WTC11 (cell line): ENCODE measurements around the gene CRACDL. TPM values are rescaled to one million over a fixed set of nuclear protein-coding genes. Genes with fewer than 3 reads are reported as not detected.

Experiments
- ATAC-seq: fragments of 200-7000 bp; cut with Tn5 transposase; 2 replicates; pipeline ENCODE4 v1.10.0; 2021; ENCODE audit warnings: mild to moderate bottlenecking, moderate library complexity
- CTCF ChIA-PET: fragments of 300-600 bp; sonication (Branson Sonifier 250); formaldehyde crosslinking; loops from one replicate; lab custom pipeline; 2021; ENCODE audit warnings: antibody characterized with exemption; lab: Charles Lee
- POLR2A ChIA-PET: fragments of 350-600 bp; sonication (Branson Sonifier 250); formaldehyde crosslinking; loops from one replicate; lab custom pipeline; 2021; ENCODE audit warnings: antibody characterized with exemption; lab: Charles Lee
- DNase-seq: peaks from one replicate; pipeline ENCODE4 v3.0.0; 2021; ENCODE audit warnings: low spot score
- H3K27ac Mint-ChIP-seq: 2 replicates; pipeline ENCODE4 v1.8.0; 2021; ENCODE audit warnings: mixed read lengths
- H3K27me3 Mint-ChIP-seq: 2 replicates; pipeline ENCODE4 v1.8.0; 2021; ENCODE audit warnings: low read depth, mild to moderate bottlenecking, moderate library complexity, mixed read lengths
- H3K36me3 Mint-ChIP-seq: 2 replicates; pipeline ENCODE4 v1.8.0; 2021; ENCODE audit warnings: mixed read lengths
- H3K4me1 Mint-ChIP-seq: 2 replicates; pipeline ENCODE4 v1.8.0; 2022; ENCODE audit warnings: mixed read lengths
- H3K4me3 Mint-ChIP-seq: 2 replicates; pipeline ENCODE4 v1.8.0; 2021; ENCODE audit warnings: mild to moderate bottlenecking, moderate library complexity, mixed read lengths
- H3K9me3 Mint-ChIP-seq: 2 replicates; pipeline ENCODE4 v1.8.0; 2021; ENCODE audit warnings: mixed read lengths
- AR ChIP-seq: fragments of 250-450 bp; sonication (Bioruptor Pico); IDR thresholded peaks from 2 replicates; pipeline ENCODE4 v1.9.0; 2021; ENCODE audit warnings: mild to moderate bottlenecking
- CTCF ChIP-seq: fragments of 200-600 bp; IDR thresholded peaks from 2 replicates; pipeline ENCODE4 v1.8.0; 2022; ENCODE audit warnings: antibody characterized with exemption
- ELF4 ChIP-seq: sonication (generic); formaldehyde crosslinking; IDR thresholded peaks from 2 replicates; pipeline ENCODE4 v1.8.1; 2022; ENCODE audit warnings: low read depth, mild to moderate bottlenecking, moderate library complexity, missing genetic modification reagents
- ERG ChIP-seq: fragments of 250-450 bp; sonication (Bioruptor Pico); IDR thresholded peaks from 2 replicates; pipeline ENCODE4 v1.8.0; 2021; ENCODE audit warnings: mild to moderate bottlenecking
- ESRRA ChIP-seq: sonication (generic); formaldehyde crosslinking; IDR thresholded peaks from 2 replicates; pipeline ENCODE4 v1.8.1; 2022; ENCODE audit warnings: mild to moderate bottlenecking, missing genetic modification reagents, borderline replicate concordance
- IRF1 ChIP-seq: sonication (generic); formaldehyde crosslinking; IDR thresholded peaks from 2 replicates; pipeline ENCODE4 v1.8.0; 2023; ENCODE audit warnings: missing genetic modification reagents
- IRF2 ChIP-seq: sonication (generic); formaldehyde crosslinking; IDR thresholded peaks from 2 replicates; pipeline ENCODE4 v1.8.0; 2022; ENCODE audit warnings: low read depth, missing genetic modification reagents, borderline replicate concordance
- MYBL2 ChIP-seq: sonication (generic); formaldehyde crosslinking; IDR thresholded peaks from 2 replicates; pipeline ENCODE4 v1.8.1; 2023; ENCODE audit warnings: mild to moderate bottlenecking, moderate library complexity, missing genetic modification reagents
- OVOL2 ChIP-seq: fragments of 250-450 bp; sonication (Bioruptor Pico); IDR thresholded peaks from 2 replicates; pipeline ENCODE4 v1.9.0; 2021; ENCODE audit warnings: mild to moderate bottlenecking, borderline replicate concordance
- SMAD3 ChIP-seq: sonication (generic); formaldehyde crosslinking; IDR thresholded peaks from 2 replicates; pipeline ENCODE4 v1.8.0; 2022; ENCODE audit warnings: missing genetic modification reagents, mild to moderate bottlenecking, borderline replicate concordance
- ZNF317 ChIP-seq: sonication (generic); formaldehyde crosslinking; IDR thresholded peaks from 2 replicates; pipeline ENCODE4 v1.8.1; 2023; ENCODE audit warnings: low read depth, mild to moderate bottlenecking, moderate library complexity, missing genetic modification reagents, borderline replicate concordance
- ZNF396 ChIP-seq: fragments of 250-450 bp; sonication (Bioruptor Pico); IDR thresholded peaks from 2 replicates; pipeline ENCODE4 v1.8.0; 2021; ENCODE audit warnings: mild to moderate bottlenecking, moderate library complexity, borderline replicate concordance
- ZNF416 ChIP-seq: fragments of 250-450 bp; sonication (Bioruptor Pico); IDR thresholded peaks from 2 replicates; pipeline ENCODE4 v1.9.0; 2021; ENCODE audit warnings: mild to moderate bottlenecking, inconsistent platforms
- ZNF423 ChIP-seq: fragments of 250-450 bp; sonication (Bioruptor Pico); IDR thresholded peaks from 2 replicates; pipeline ENCODE4 v2.1.2; 2022; ENCODE audit warnings: mild to moderate bottlenecking, moderate library complexity
- total RNA-seq: library from RNA; stranded (reverse); gene quantifications from 3 replicates; pipeline ENCODE4 v1.2.3, GENCODE V29; 2021
- TF ChIP-seq, protein P1 (sequence below): sonication (generic); formaldehyde crosslinking; IDR thresholded peaks from 2 replicates; pipeline ENCODE4 v1.8.1; 2023; ENCODE audit warnings: mild to moderate bottlenecking, missing genetic modification reagents, borderline replicate concordance
- TF ChIP-seq, protein P2 (sequence below): sonication (generic); formaldehyde crosslinking; IDR thresholded peaks from 2 replicates; pipeline ENCODE4 v1.8.0; 2022; ENCODE audit warnings: mild to moderate bottlenecking, missing genetic modification reagents
- TF ChIP-seq, protein P3 (sequence below): sonication (generic); formaldehyde crosslinking; IDR thresholded peaks from 2 replicates; pipeline ENCODE4 v1.8.1; 2023; ENCODE audit warnings: mild to moderate bottlenecking, missing genetic modification reagents

Gene CRACDL
- total RNA-seq, 1 experiment from 2014 or later = 0.72 TPM

- H3K4me3 Mint-ChIP-seq = no peak overlapping the region
- H3K36me3 Mint-ChIP-seq = no peaks in the 10 kb centered on the region
- CTCF ChIA-PET = no interaction called here
- POLR2A ChIA-PET = no interaction called here
- H3K27ac Mint-ChIP-seq = no peak overlapping the region
- ATAC-seq (no peak), DNase-seq (no peak)
- peaks cover 14% of the 10 kb centered on the region for H3K9me3 Mint-ChIP-seq
- peaks cover 2% of the 10 kb centered on the region; the same call in 1 of the 2 replicates for H3K27me3 Mint-ChIP-seq
- no peaks in the 10 kb centered on the region for H3K4me1 Mint-ChIP-seq
- TF ChIP-seq ERG (CRISPR knock-in tag) = no peak
- no peak for TF ChIP-seq ELF4 (CRISPR knock-in tag)
- no peak for TF ChIP-seq ZNF423
- TF ChIP-seq IRF2 (CRISPR knock-in tag) = no peak
- TF ChIP-seq, protein P1, sequence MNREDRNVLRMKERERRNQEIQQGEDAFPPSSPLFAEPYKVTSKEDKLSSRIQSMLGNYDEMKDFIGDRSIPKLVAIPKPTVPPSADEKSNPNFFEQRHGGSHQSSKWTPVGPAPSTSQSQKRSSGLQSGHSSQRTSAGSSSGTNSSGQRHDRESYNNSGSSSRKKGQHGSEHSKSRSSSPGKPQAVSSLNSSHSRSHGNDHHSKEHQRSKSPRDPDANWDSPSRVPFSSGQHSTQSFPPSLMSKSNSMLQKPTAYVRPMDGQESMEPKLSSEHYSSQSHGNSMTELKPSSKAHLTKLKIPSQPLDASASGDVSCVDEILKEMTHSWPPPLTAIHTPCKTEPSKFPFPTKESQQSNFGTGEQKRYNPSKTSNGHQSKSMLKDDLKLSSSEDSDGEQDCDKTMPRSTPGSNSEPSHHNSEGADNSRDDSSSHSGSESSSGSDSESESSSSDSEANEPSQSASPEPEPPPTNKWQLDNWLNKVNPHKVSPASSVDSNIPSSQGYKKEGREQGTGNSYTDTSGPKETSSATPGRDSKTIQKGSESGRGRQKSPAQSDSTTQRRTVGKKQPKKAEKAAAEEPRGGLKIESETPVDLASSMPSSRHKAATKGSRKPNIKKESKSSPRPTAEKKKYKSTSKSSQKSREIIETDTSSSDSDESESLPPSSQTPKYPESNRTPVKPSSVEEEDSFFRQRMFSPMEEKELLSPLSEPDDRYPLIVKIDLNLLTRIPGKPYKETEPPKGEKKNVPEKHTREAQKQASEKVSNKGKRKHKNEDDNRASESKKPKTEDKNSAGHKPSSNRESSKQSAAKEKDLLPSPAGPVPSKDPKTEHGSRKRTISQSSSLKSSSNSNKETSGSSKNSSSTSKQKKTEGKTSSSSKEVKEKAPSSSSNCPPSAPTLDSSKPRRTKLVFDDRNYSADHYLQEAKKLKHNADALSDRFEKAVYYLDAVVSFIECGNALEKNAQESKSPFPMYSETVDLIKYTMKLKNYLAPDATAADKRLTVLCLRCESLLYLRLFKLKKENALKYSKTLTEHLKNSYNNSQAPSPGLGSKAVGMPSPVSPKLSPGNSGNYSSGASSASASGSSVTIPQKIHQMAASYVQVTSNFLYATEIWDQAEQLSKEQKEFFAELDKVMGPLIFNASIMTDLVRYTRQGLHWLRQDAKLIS (CRISPR knock-in tag) = no peak
- no peak for TF ChIP-seq CTCF
- TF ChIP-seq SMAD3 (CRISPR knock-in tag) = no peak
- TF ChIP-seq, protein P2, sequence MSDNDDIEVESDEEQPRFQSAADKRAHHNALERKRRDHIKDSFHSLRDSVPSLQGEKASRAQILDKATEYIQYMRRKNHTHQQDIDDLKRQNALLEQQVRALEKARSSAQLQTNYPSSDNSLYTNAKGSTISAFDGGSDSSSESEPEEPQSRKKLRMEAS (CRISPR knock-in tag) = no peak
- TF ChIP-seq, protein P3, sequence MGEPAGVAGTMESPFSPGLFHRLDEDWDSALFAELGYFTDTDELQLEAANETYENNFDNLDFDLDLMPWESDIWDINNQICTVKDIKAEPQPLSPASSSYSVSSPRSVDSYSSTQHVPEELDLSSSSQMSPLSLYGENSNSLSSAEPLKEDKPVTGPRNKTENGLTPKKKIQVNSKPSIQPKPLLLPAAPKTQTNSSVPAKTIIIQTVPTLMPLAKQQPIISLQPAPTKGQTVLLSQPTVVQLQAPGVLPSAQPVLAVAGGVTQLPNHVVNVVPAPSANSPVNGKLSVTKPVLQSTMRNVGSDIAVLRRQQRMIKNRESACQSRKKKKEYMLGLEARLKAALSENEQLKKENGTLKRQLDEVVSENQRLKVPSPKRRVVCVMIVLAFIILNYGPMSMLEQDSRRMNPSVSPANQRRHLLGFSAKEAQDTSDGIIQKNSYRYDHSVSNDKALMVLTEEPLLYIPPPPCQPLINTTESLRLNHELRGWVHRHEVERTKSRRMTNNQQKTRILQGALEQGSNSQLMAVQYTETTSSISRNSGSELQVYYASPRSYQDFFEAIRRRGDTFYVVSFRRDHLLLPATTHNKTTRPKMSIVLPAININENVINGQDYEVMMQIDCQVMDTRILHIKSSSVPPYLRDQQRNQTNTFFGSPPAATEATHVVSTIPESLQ (CRISPR knock-in tag) = no peak
- TF ChIP-seq ZNF396 (CRISPR knock-in tag) = no peak
- no peak for TF ChIP-seq AR (CRISPR knock-in tag)
- no peak for TF ChIP-seq ZNF317
- TF ChIP-seq OVOL2 = no peak
- no peak for TF ChIP-seq MYBL2 (CRISPR knock-in tag)
- TF ChIP-seq IRF1 (CRISPR knock-in tag) = no peak
- no peak for TF ChIP-seq ZNF416 (CRISPR knock-in tag)
- TF ChIP-seq ESRRA (CRISPR knock-in tag) = no peak
Observed at GRCh38 chr2:98893911-98894321, 42.1 kb downstream of the CRACDL start.
